ENCODE data around the gene CYP26B1. TPM values are rescaled to one million over a fixed set of nuclear protein-coding genes. Genes with fewer than 3 reads are reported as not detected.
A peak's percentile ranks its signal among the peaks of the same experiment; 100 is the strongest.

CYP26B1 gene
- total RNA-seq, 2 donors from 2014 or later: 1.0 to 1.9 TPM

- no peak overlapping the region for H3K9ac ChIP-seq (ENCODE audit: low read depth in 2 of 2, low read length in 2 of 2)
- no peaks in the 10 kb centered on the region for H3K27me3 ChIP-seq
- TF ChIP-seq CTCF (IDR thresholded peaks at IDR 0.05): no peak
- H3K27ac ChIP-seq: no peak overlapping the region
- no peaks in the 10 kb centered on the region for H3K9me3 ChIP-seq
- intact Hi-C loops (cut with DNase I): no loop called here
- DNase-seq: no peak
- H3K36me3 ChIP-seq: no peaks in the 10 kb centered on the region
- H3K4me3 ChIP-seq: no peak overlapping the region
- no peaks in the 10 kb centered on the region for H3K4me1 ChIP-seq
These were observed 14.9 kb upstream of the CYP26B1 start for GRCh38 chr2:72162574-72162973.

- intact Hi-C loops (cut with DNase I): loop anchor here (10.0 kb wide), 1 partner anchor 585 kb away; no protein-coding TSS in a partner anchor
- Histone ChIP-seq H3K9ac (ENCODE audit: low read depth in 2 of 2, low read length in 2 of 2) (no peak overlapping the region), H3K27me3 (no peaks in the 10 kb centered on the region), H3K9me3 (no peaks in the 10 kb centered on the region), H3K27ac (no peak overlapping the region), H3K36me3 (no peaks in the 10 kb centered on the region), H3K4me1 (no peaks in the 10 kb centered on the region), H3K4me3 (no peak overlapping the region)
- DNase-seq: no peak
- no peak for TF ChIP-seq CTCF (IDR thresholded peaks at IDR 0.05)
These were observed 11.7 kb upstream of the CYP26B1 start for GRCh38 chr2:72159211-72159993.

DNA sequence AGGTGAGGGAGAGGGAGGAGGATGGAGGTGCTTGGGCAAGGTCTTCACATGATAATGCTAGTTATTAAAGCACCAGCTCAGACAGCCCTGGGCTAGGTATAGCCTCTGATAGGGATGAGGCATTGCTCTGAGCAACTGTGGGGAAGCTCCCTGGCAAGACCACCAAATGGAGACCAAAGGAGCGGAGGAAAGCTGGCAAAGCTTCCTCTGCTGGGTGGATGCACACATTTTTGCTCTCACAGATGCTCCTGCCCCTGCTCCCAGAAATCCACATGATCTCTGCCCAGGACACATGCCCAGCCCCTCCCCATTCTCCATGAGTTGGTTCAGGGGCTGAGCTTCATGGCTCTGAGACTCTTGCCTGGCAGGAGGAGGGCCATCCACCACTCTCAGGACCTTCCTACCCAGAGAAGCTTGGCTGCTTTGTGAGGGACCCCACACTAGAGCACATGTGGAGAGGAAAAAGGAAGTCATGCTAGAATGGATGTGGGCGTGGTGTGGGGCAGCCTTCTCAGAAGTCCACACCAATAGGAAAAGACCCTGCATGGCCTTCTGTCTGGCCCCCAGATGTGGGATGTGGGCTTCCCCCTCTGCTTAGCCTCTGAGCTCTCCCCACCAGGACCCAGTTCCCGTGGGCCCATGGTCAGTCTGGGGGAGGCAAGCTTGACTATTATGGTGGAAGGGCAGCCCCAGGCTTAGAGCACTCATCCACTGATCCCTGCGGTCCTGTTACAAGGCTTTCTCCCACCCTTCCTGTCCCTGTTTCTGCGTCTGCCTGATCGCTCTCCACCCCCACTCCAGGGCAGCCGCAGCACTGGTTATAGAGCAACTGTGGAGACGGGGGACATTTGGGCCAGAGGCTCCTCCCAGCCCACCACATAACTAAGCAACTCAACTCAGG lies 10.5 kb upstream of the CYP26B1 start:
- H3K27ac ChIP-seq: no peak overlapping the region
- no peaks in the 10 kb centered on the region for H3K36me3 ChIP-seq
- H3K9me3 ChIP-seq: no peaks in the 10 kb centered on the region
- no peak overlapping the region for H3K4me3 ChIP-seq
- intact Hi-C loops (cut with DNase I): loop anchor here (10.0 kb wide), 1 partner anchor 587 kb away; no protein-coding TSS in a partner anchor
- H3K27me3 ChIP-seq: no peaks in the 10 kb centered on the region
- peak; percentile 11 for DNase-seq
- no peaks in the 10 kb centered on the region for H3K4me1 ChIP-seq
- no peak overlapping the region for H3K9ac ChIP-seq (ENCODE audit: low read depth in 2 of 2, low read length in 2 of 2)
- no peak for TF ChIP-seq CTCF (IDR thresholded peaks at IDR 0.05)

- H3K27ac ChIP-seq: no peak overlapping the region
- no peak overlapping the region for H3K9ac ChIP-seq (ENCODE audit: low read depth in 2 of 2, low read length in 2 of 2)
- H3K9me3 ChIP-seq: no peaks in the 10 kb centered on the region
- H3K27me3 ChIP-seq: no peaks in the 10 kb centered on the region
- no peak overlapping the region for H3K4me3 ChIP-seq
- H3K4me1 ChIP-seq: no peaks in the 10 kb centered on the region
- intact Hi-C loops (cut with DNase I): loop anchor here (10.0 kb wide), 1 partner anchor 588 kb away; no protein-coding TSS in a partner anchor
- H3K36me3 ChIP-seq: no peaks in the 10 kb centered on the region
- TF ChIP-seq CTCF (IDR thresholded peaks at IDR 0.05): no peak
- no peak for DNase-seq
These were observed 9.2 kb upstream of the CYP26B1 start for GRCh38 chr2:72156872-72157271.

DNA sequence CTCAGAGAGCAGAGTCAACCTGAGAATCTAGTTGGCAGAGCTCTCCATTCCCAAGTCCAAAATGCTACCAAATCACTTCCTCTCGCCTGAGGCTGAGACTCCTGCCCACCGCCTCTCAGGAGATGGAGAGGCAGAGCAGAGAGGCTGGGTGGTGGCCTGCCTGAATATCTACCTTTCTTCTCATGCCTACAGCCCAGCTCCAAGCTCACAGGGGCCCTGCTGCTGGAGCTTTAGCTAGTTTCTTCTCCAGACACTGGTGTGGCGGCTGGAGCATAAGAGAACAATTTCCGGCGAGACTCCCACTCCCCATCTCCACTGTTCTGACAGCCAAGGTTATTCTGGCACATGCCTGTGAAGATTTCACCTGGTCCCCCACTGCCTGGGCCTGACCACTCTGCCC lies 8.1 kb upstream of the CYP26B1 start:
- H3K9me3 ChIP-seq: no peaks in the 10 kb centered on the region
- no peaks in the 10 kb centered on the region for H3K36me3 ChIP-seq
- intact Hi-C loops (cut with DNase I): loop anchor here (10.0 kb wide), 1 partner anchor 589 kb away; no protein-coding TSS in a partner anchor
- H3K27me3 ChIP-seq: no peaks in the 10 kb centered on the region
- H3K9ac ChIP-seq (ENCODE audit: low read depth in 2 of 2, low read length in 2 of 2): no peak overlapping the region
- no peak overlapping the region for H3K4me3 ChIP-seq
- H3K27ac ChIP-seq: no peak overlapping the region
- no peaks in the 10 kb centered on the region for H3K4me1 ChIP-seq
- DNase-seq: no peak
- no peak for TF ChIP-seq CTCF (IDR thresholded peaks at IDR 0.05)
